ENCODE measurements around the gene NPAS3. TPM values are rescaled to one million over a fixed set of nuclear protein-coding genes. Genes with fewer than 3 reads are reported as not detected.

NPAS3 gene
- total and polyA plus RNA-seq, 2 donors (not counting 3 experiments of a cell fraction or from before 2014, with no cell fraction given), result 0.10 to 0.13 TPM

GRCh38 chr14:33606591-33606990, 667.9 kb downstream of the NPAS3 start:
- CTCF ChIA-PET, result no interaction called here

More at GRCh38 chr14:33606591-33606990, 667.9 kb downstream of the NPAS3 start:
- Histone ChIP-seq H4K20me1 (replicated peaks; ENCODE audit: control insufficient read depth, extremely low read depth, insufficient read depth, low read length) (no peaks in the 10 kb centered on the region), H3K9ac (replicated peaks; ENCODE audit: extremely low read depth, insufficient read depth, low read length) (no peak overlapping the region), H3K36me3 (ENCODE audit: control insufficient read depth in 2 of 2, extremely low read depth in 1 of 2, insufficient read depth in 2 of 2, low read length in 2 of 2) (no peaks in the 10 kb centered on the region), H2AFZ (ENCODE audit: low read depth, low read length) (no peak overlapping the region), H3K4me1 (ENCODE audit: control insufficient read depth, extremely low read depth, insufficient read depth, low read length) (peaks cover 5% of the 10 kb centered on the region), H3K9me1 (replicated peaks; ENCODE audit: control insufficient read depth, extremely low read depth, insufficient read depth, low read length) (no peaks in the 10 kb centered on the region), H3K9me3 (replicated peaks; ENCODE audit: control insufficient read depth, insufficient read depth, low read length) (no peaks in the 10 kb centered on the region), H3K27me3 (ENCODE audit: control insufficient read depth in 2 of 2, insufficient read depth in 2 of 2, low read length in 2 of 2) (no peaks in the 10 kb centered on the region), H3K27ac (ENCODE audit: insufficient read depth, low read depth, low read length) (no peak overlapping the region), H3K4me3 (replicated peaks in 1 of 3; ENCODE audit: insufficient read depth in 1 of 3, low read depth in 1 of 3, low read length in 3 of 3) (no peak overlapping the region), H3K79me2 (ENCODE audit: control insufficient read depth, insufficient read depth, low read length) (no peaks in the 10 kb centered on the region), H3K4me2 (ENCODE audit: insufficient read depth, low read length) (no peak overlapping the region)
- intact Hi-C loops (cut with micrococcal nuclease) (no loop called here), dilution Hi-C loops (cut with MboI; ENCODE audit: extremely low pct_ligation_motif_present, low sequenced_read_pairs) (no loop called here)
- no peak for TF ChIP-seq MAX (IDR thresholded peaks at IDR 0.05; ENCODE audit: insufficient read depth, insufficient read length)
- TF ChIP-seq MYC (IDR thresholded peaks at IDR 0.05; ENCODE audit: low read depth, low read length), result no peak
- TF ChIP-seq POLR2A (IDR thresholded peaks at IDR 0.05; ENCODE audit: low read depth, low read length), result no peak
- TF ChIP-seq POLR2AphosphoS5 (IDR thresholded peaks at IDR 0.05; ENCODE audit: insufficient read depth, low read depth, low read length), result no peak
- TF ChIP-seq FOS (IDR thresholded peaks at IDR 0.05; ENCODE audit: borderline replicate concordance, insufficient read depth, low read length), result no peak
- TF ChIP-seq CTCF (IDR thresholded peaks at IDR 0.05; ENCODE audit: extremely low read depth in 1 of 2, insufficient read depth in 1 of 2, low read depth in 1 of 2, low read length in 2 of 2), result no peak
- TF ChIP-seq EZH2 (IDR thresholded peaks at IDR 0.05; ENCODE audit: borderline replicate concordance, low read depth, low read length, severe bottlenecking), result no peak
- no peak for TF ChIP-seq JUN (IDR thresholded peaks at IDR 0.05; ENCODE audit: borderline replicate concordance, insufficient read depth, insufficient read length, low read depth)
- no peak for TF ChIP-seq GATA2 (IDR thresholded peaks at IDR 0.05; ENCODE audit: insufficient read depth, insufficient read length, low read depth, low read length)
- POLR2A ChIA-PET, result no interaction called here
- BruUV-seq (replicated peaks), result no TSS peak
- FAIRE-seq (no peak), DNase-seq (ENCODE audit: low read depth, low spot score) (no peak)

Measured in endothelial cell of umbilical vein (primary cell).